Loucy (cell line): ENCODE data around the gene ATP13A3.

Source experiments
- H2AFZ ChIP-seq: fragments of 200-600 bp; sonication (generic); 2 replicates; pipeline ENCODE4 v1.6.0; 2016; ENCODE audit warnings: antibody characterized with exemption, mild to moderate bottlenecking, low read length, moderate library complexity
- H3F3A ChIP-seq: fragments of 200-600 bp; 2 replicates; pipeline ENCODE4 v1.6.0; 2016; ENCODE audit warnings: antibody characterized with exemption, low read depth, mild to moderate bottlenecking
- H3K27me3 ChIP-seq: fragments of 200-600 bp; sonication (generic); 2 replicates; pipeline ENCODE4 v1.6.1; 2014; ENCODE audit warnings: low read length, mild to moderate bottlenecking; ENCODE audit not compliant: insufficient read depth, poor library complexity, severe bottlenecking
- H3K36me3 ChIP-seq: fragments of 200-600 bp; sonication (generic); 2 replicates; pipeline ENCODE4 v1.6.1; 2016; ENCODE audit warnings: low read length; ENCODE audit not compliant: insufficient read depth
- H3K4me1 ChIP-seq: fragments of 200-600 bp; sonication (generic); 2 replicates; pipeline ENCODE4 v1.5.1; 2014; ENCODE audit warnings: low read length, mild to moderate bottlenecking; ENCODE audit not compliant: insufficient read depth, poor library complexity, severe bottlenecking
- H3K4me2 ChIP-seq: fragments of 200-600 bp; sonication (generic); 2 replicates; pipeline ENCODE4 v1.6.0; 2014; ENCODE audit warnings: antibody characterized with exemption, low read length, low read depth, mild to moderate bottlenecking; ENCODE audit not compliant: poor library complexity, severe bottlenecking
- H3K4me3 ChIP-seq: fragments of 200-600 bp; sonication (generic); 2 replicates; pipeline ENCODE4 v1.5.1; 2014; ENCODE audit warnings: low read length, mild to moderate bottlenecking, mixed read lengths; ENCODE audit not compliant: poor library complexity, severe bottlenecking
- H3K79me2 ChIP-seq: fragments of 200-600 bp; sonication (generic); 2 replicates; pipeline ENCODE4 v1.6.1; 2014; ENCODE audit warnings: low read length; ENCODE audit not compliant: insufficient read depth
- H3K9ac ChIP-seq: fragments of 200-600 bp; sonication (generic); 2 replicates; pipeline ENCODE4 v1.6.0; 2014; ENCODE audit warnings: mild to moderate bottlenecking, low read depth, low read length, moderate library complexity; ENCODE audit not compliant: poor library complexity, severe bottlenecking
- H3K9me2 ChIP-seq: fragments of 200-600 bp; sonication (generic); replicated peaks from 2 replicates; pipeline ENCODE4 v1.6.1; 2016; ENCODE audit warnings: low read depth, low read length, mixed read lengths
- H3K9me3 ChIP-seq: fragments of 200-600 bp; sonication (generic); 2 replicates; pipeline ENCODE4 v1.6.1; 2014; ENCODE audit warnings: mild to moderate bottlenecking, antibody characterized with exemption, low read length, low read depth; ENCODE audit not compliant: insufficient read depth
- H4K20me1 ChIP-seq: fragments of 200-600 bp; sonication (generic); 2 replicates; pipeline ENCODE4 v1.6.0; 2014; ENCODE audit warnings: antibody characterized with exemption, low read length, mild to moderate bottlenecking; ENCODE audit not compliant: insufficient read depth, poor library complexity, severe bottlenecking
- CTCF ChIP-seq: fragments of 200-600 bp; sonication (generic); conservative IDR thresholded peaks from 2 replicates; pipeline ENCODE4 v1.5.1; 2014; ENCODE audit warnings: mild to moderate bottlenecking, antibody characterized with exemption, low read length
- EZH2phosphoT487 ChIP-seq: fragments of 200-600 bp; IDR thresholded peaks from 2 replicates; pipeline ENCODE4 v1.6.1; 2018; ENCODE audit warnings: antibody characterized with exemption, mild to moderate bottlenecking, moderate library complexity, borderline replicate concordance

ATP13A3 gene

GRCh38 chr3:194504861-194505260 is 18.1 kb upstream of the ATP13A3 start:
- Histone ChIP-seq H3K4me1 (no peaks in the 10 kb centered on the region), H3K36me3 (peaks cover 7% of the 10 kb centered on the region; the same call in 1 of the 2 replicates), H4K20me1 (no peaks in the 10 kb centered on the region), H3K27me3 (no peaks in the 10 kb centered on the region), H3K9ac (no peak overlapping the region), H3K9me2 (no peaks in the 10 kb centered on the region), H3K4me2 (no peak overlapping the region), H3K79me2 (no peaks in the 10 kb centered on the region), H3K9me3 (no peaks in the 10 kb centered on the region), H3K4me3 (no peak overlapping the region), H2AFZ (no peak overlapping the region), H3F3A (no peaks in the 10 kb centered on the region)
- TF ChIP-seq CTCF (no peak), EZH2phosphoT487 (no peak)

GRCh38 chr3:194504146-194504545 is 17.3 kb upstream of the ATP13A3 start:
- no peaks in the 10 kb centered on the region for H3F3A ChIP-seq
- no peaks in the 10 kb centered on the region for H3K79me2 ChIP-seq
- H3K27me3 ChIP-seq, result no peaks in the 10 kb centered on the region
- TF ChIP-seq CTCF (no peak), EZH2phosphoT487 (no peak)
- no peak overlapping the region for H3K4me2 ChIP-seq
- no peaks in the 10 kb centered on the region for H3K9me3 ChIP-seq
- H3K4me3 ChIP-seq, result no peak overlapping the region
- H3K9ac ChIP-seq, result no peak overlapping the region
- no peaks in the 10 kb centered on the region for H4K20me1 ChIP-seq
- H3K4me1 ChIP-seq, result no peaks in the 10 kb centered on the region
- no peak overlapping the region for H2AFZ ChIP-seq
- no peaks in the 10 kb centered on the region for H3K9me2 ChIP-seq
- H3K36me3 ChIP-seq, result peaks cover 7% of the 10 kb centered on the region; the same call in 1 of the 2 replicates

GRCh38 chr3:194503081-194503531 is 16.3 kb upstream of the ATP13A3 start:
- H3K4me2 ChIP-seq, result no peak overlapping the region

More at GRCh38 chr3:194503081-194503531, 16.3 kb upstream of the ATP13A3 start:
- Histone ChIP-seq H3K4me3 (no peak overlapping the region), H3K9me3 (no peaks in the 10 kb centered on the region), H3K36me3 (peaks cover 12% of the 10 kb centered on the region; the same call in 1 of the 2 replicates), H3K4me1 (no peaks in the 10 kb centered on the region), H3K27me3 (no peaks in the 10 kb centered on the region), H3F3A (no peaks in the 10 kb centered on the region), H3K79me2 (no peaks in the 10 kb centered on the region), H3K9ac (no peak overlapping the region), H2AFZ (no peak overlapping the region), H3K9me2 (no peaks in the 10 kb centered on the region), H4K20me1 (no peaks in the 10 kb centered on the region)
- no peak for TF ChIP-seq CTCF
- TF ChIP-seq EZH2phosphoT487, result no peak
